HPDE6-E6E7 (cell line): Measurements from ENCODE around the gene PIK3R6.
A peak's percentile ranks its signal among the peaks of the same experiment; 100 is the strongest.

Experiments
- DNase-seq: peaks from one replicate; pipeline ENCODE4 v3.0.0; 2011; ENCODE audit warnings: missing footprints; ENCODE audit errors: extremely low spot score

The PIK3R6 gene

DNA sequence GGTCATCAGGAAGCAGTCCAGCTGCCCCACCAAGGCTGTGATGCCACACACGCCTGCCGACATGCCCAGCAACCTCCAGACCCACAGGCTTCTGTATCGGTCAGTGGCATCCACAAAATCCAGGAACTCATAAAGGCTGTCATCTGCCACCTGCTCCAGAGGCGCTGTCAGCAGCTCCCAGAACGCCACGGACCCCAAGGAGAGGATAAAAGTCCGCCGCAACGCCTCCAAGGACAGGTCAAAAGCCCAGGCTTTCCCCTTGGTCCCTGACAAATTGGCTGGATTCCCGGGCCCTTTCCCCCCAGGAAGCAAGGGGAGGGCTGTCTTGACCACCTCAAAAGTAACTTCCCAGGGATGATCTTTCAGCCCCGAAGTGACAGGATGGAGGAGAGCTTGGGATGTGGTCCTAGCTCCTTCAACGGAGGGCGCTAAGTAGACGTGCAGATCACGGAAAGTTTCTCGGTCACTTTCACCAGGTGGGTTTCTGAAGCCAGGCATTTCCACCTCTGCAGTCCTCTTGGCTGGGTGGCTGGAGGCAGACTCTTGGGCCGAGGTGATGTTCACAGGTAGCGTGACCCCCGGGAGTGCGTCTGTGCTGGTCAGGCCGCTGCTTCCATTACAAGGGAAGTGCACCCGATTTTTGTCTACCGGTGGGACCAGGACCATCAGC lies 69.2 kb downstream of the PIK3R6 start:
- no peak for DNase-seq

DNA sequence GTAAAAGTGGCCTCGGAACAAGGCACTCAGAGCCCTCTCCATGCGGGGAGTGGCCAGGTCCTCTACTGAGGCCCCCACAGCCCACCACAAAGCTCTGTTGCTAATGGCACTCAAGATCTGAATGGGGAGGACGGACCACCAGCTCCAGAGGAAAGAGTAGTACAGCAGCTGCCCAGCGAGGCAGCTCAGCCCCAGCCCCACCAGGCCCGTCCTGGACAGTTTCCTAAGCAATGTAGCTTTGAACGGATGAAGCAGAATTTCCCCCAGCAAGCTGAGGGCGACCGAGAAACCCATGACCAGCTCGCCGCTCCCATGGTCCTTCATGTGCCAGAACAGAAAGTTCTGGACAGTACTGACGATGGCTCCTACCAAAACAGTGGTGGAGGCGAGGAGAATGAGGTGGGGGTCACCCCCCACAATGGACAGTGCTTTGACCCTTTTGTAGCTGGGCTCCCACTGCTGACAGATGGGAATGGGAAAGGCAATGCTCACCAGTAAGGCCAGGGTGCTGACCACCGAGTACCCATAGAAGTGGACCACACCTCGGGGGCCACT lies 69.8 kb downstream of the PIK3R6 start:
- DNase-seq: no peak

- DNase-seq: no peak
These were observed 72.8 kb downstream of the PIK3R6 start for GRCh38 chr17:8794636-8795035.

DNA sequence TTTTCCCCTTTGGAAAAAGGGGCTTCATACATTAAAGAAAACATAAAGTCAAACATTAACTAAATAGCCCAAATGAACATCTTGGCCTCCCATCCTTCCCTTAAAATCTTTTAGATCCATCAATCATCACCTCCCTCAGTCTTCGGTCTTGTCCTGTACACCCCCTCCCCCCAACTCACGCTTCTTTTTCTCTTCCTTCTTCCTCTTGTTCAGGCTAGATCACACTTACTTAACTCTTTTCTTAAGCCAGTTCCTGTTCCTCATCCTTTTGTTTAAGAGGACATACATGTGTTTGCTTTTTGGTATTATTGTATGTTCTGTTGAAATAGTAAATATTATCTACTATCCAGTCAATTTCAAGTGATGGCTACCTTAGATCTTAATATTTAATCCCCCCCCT lies 73.8 kb downstream of the PIK3R6 start:
- DNase-seq: no peak

GRCh38 chr17:8792646-8793045 lies 74.8 kb downstream of the PIK3R6 start:
- DNase-seq: no peak

DNA sequence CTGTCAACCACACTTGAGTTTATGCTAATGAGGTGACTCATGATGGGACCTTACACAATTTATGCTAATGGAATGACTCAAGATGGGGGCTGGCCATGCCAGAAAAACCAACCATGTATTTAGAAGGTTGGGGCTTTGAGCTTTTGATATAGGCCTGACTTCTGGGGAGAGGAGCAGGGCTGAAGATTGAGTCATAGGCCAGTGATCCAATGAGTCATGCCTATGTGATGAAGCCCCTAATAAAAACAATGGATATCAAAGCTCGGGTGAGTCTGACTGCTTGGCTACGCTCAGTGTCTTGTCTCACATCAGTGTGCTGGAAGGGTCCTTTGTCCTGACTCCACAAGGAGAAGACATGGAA lies 75.6 kb downstream of the PIK3R6 start:
- DNase-seq: no peak

- no peak for DNase-seq
These were observed 76.1 kb downstream of the PIK3R6 start for GRCh38 chr17:8791248-8791909.

- no peak for DNase-seq
These were observed 77.7 kb downstream of the PIK3R6 start for GRCh38 chr17:8789743-8790142.

GRCh38 chr17:8788998-8789397 lies 78.5 kb downstream of the PIK3R6 start:
- DNase-seq: no peak

DNA sequence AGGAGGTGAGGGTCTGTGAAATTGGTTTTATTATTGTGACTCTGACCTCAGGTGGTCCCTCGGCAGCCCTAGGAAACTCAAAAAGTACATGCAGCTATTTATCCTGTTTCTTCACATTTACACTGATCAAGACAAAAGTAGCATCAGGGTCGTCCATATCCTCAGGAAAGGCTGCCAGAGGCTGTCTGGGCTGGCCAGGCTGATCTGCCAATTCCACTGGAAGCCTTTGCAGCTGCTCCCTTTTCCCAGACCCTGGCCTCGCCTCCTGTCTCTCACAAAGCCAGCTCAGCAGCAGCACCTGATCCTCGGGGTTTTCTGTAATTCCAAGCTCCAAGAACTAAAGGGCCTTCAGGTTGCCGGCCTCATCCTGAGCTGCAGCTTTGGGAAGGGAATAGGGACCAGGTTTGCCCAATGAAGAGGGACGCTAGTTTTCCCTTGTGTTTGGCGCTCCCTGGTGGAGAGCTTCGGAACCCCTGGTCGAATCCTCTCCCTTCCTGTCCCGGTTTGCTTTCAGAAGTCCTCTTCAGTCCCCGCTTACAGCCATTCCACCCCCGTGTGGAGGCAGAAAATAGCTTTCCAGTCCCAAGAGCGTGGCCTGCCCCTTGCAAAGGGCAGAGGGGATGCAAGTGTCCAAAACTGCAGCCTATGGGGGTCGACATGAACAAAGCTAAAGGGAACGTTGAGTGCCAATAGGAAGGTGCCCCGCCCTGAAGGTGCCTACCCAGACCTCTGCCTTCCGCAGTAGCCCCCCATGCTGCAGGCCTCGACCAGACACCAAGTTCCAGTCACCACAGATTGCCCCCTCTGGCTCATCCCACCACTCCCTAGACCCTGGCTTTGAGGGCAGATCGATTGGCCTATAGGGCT lies 81.7 kb downstream of the PIK3R6 start:
- peak; percentile 42 for DNase-seq

- no peak for DNase-seq
These were observed 85.3 kb downstream of the PIK3R6 start for GRCh38 chr17:8782176-8782575.

- no peak for DNase-seq
These were observed 85.7 kb downstream of the PIK3R6 start for GRCh38 chr17:8781776-8782175.

DNA sequence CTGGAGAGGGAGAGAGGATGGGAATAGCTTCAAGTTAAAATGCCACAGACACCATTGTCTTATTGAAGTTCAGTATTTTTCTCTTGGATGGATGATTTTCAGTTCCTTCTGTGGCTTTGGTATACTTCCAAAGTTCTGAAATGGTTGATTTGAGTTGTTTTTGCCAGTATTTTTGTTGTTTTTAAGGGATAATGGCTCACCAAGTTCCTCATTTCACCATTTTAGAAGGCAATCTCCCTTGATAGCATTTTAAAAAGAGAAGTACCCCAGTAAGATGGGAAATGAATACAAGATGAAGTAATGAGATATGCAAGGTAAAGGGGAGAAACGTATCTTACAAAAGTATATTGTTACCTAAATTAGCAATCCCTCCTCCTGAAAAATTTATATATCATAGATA lies 90.6 kb downstream of the PIK3R6 start:
- no peak for DNase-seq

DNA sequence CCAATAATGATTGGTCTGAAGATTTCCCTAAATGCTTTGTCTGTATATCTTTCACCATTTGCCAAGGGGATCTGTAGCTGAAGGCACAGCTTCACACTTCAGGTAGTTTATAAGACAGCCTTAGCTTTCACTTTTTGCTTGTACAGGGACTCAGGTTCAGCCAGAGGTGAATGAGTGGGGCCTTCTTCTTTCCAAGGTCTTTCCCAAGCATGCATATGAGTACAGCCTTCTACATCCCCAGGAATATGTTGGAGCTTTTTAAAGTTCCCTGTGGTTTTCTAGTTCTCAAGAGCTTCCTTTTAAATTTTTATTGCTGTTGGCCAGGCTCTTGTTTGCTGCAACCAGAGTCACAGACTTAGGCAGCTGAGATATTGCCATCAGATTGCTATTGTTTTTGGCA lies 91.2 kb downstream of the PIK3R6 start:
- no peak for DNase-seq

DNA sequence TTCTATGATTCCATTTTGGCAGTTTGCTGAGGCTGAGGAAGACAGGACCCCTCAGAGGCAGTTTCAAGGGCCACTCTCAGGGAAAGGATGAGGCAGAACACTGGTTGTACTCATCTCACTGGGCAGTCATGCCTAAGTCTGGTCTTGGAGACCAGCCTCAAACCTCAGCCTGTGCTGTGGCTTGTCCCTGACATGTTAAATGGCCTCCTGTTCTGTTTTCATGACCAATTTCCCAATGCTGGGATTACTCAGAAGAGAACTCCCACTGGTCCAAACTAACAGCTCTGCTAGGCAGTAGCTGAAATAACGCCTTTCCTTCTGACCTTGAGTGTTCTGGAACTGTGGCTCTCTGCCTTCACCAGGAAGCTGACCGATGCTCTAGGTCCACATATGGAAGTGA lies 100.7 kb downstream of the PIK3R6 start:
- no peak for DNase-seq

DNA sequence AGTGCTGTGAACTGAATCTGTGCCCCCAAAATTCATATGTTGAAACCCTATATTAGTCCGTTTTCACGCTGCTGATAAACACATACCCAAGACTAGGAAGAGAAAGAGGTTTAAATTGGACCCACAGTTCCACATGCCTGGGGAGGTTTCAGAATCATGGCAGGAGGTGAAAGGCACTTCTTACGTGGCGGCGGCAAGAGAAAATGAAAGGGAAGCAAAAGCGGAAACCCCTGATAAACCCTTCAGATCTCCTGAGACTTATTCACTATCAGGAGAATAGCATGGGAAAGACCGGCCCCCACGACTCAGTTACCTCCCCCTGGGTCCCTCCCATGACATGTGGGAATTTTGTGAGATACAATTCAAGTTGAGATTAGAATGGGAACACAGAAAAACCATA lies 105.5 kb downstream of the PIK3R6 start:
- DNase-seq: no peak

GRCh38 chr17:8758137-8758596 lies 109.3 kb downstream of the PIK3R6 start, which contains the start of gene SPDYE4:
TSS of gene SPDYE4 (minus strand) at chr17:8758546. CDS start at chr17:8758382, 164 bp downstream.
- no peak for DNase-seq

GRCh38 chr17:8757189-8757588 lies 110.3 kb downstream of the PIK3R6 start:
- DNase-seq: no peak

DNA sequence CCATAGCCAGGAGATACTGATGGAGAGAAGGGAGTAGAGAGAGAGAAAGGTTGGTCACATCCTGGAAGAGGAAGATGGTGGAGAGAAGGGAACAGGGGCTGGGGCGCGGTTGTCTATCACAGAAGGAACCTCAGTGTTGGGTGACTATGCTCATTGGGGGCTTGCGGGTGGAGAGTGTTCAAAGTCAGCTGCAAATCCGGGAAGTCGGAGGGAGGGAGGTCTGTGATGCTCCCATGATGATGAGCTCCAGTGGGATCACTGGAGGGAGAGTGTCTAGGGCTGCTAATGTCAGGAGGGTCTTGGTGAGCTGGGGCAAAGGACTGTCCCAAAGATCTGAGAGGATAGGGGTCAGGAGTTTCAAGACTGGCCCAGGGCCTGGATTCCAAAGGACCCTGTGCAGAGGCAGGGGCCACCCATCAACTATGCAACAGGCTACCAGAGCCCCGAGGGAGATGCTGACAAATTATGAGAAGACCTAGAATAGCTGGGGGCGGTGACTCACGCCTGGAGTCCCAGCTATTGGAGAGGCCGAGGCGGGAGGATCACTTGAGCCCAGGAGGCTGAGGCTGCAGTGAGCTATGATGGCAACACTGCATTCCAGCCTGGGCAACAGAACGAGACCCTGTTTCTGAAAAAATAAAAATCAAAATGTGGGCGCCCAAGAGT lies 111.8 kb downstream of the PIK3R6 start:
- no peak for DNase-seq

DNA sequence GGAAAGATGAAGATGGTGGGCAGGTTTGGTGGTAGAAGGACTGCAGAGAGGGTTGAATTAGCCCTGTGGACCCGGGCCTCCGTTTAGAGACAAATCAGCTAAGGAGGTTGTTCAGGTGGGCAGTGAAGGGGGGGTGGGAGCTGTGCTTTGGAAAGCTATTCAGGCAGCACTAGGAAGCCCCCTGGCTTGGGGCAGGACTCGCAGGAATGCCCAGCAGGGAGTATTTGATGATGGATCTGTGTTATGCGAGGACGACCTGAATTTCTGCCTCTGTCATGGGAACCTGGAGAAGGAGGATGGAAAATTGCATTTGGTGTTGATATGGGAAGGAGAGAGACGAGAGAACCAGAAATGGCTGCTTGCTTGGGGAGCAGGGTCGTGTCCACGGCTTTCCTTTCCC lies 112.6 kb downstream of the PIK3R6 start:
- no peak for DNase-seq

DNA sequence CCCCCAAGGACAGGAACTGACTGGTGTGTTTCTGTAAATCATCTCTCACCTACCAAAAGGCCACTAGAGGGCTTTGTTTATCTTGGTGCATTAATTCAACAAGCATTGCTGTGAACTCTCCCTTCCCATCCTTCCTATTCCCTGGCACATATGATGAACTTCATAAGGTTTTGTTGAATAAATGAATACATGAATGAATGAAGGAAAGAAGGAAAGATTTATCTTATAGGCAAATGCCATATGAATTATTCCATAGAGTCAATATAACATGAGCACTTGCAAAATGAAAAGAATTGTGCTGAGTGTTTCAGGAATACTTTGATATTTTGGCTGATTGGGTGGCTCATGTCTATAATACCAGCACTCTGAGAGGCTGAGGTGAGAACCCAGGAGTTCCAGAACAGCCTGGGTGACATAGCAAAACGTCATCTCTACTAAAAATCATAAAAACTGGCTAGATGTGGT lies 113.5 kb downstream of the PIK3R6 start:
- DNase-seq: no peak
